ENCODE results near the gene CCDC137. TPM values are rescaled to one million over a fixed set of nuclear protein-coding genes. Genes with fewer than 3 reads are reported as not detected.

Gene CCDC137
- total RNA-seq, 3 donors from 2014 or later (not counting 1 experiment from before 2014, with no cell fraction given): 15.6 to 24.2 (median 22.1) TPM

DNA sequence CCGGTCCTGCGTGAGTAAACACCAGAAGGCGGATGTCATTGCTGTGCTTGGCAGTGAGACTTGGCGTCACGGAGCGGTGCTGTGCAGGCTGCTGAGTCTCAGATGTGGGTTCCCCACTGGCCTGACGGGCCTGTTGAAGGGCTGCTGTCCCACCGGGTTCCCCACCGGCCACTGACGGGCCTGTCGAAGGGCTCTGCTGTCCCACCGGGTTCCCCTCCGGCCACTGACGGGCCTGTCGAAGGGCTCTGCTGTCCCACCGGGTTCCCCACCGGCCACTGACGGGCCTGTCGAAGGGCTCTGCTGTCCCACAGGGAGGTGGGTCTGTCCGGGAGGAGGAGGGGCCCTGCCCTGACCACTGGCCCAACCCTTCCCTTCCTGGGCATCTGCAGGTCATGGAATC lies 20.1 kb downstream of the CCDC137 start:
- Histone ChIP-seq H3K27ac (ENCODE audit: low read length) (no peak overlapping the region), H3K27me3 (ENCODE audit: control insufficient read depth, insufficient read depth, low read length) (no peaks in the 10 kb centered on the region), H3K4me1 (ENCODE audit: control insufficient read depth, insufficient read depth, low read length) (peaks cover 30% of the 10 kb centered on the region), H3K9me3 (ENCODE audit: control insufficient read depth, insufficient read depth, low read length) (no peaks in the 10 kb centered on the region), H3K4me3 (ENCODE audit: low read length) (no peak overlapping the region), H3K36me3 (ENCODE audit: control insufficient read depth, insufficient read depth, low read length) (peaks cover 48% of the 10 kb centered on the region)
- intact Hi-C loops (cut with micrococcal nuclease): no loop called here
- TF ChIP-seq, protein P1, sequence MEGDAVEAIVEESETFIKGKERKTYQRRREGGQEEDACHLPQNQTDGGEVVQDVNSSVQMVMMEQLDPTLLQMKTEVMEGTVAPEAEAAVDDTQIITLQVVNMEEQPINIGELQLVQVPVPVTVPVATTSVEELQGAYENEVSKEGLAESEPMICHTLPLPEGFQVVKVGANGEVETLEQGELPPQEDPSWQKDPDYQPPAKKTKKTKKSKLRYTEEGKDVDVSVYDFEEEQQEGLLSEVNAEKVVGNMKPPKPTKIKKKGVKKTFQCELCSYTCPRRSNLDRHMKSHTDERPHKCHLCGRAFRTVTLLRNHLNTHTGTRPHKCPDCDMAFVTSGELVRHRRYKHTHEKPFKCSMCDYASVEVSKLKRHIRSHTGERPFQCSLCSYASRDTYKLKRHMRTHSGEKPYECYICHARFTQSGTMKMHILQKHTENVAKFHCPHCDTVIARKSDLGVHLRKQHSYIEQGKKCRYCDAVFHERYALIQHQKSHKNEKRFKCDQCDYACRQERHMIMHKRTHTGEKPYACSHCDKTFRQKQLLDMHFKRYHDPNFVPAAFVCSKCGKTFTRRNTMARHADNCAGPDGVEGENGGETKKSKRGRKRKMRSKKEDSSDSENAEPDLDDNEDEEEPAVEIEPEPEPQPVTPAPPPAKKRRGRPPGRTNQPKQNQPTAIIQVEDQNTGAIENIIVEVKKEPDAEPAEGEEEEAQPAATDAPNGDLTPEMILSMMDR (IDR thresholded peaks at IDR 0.05): no peak
- Mint-ChIP-seq H3K9me3 (no peaks in the 10 kb centered on the region), H3K27me3 (ENCODE audit: low read depth in 2 of 2) (no peaks in the 10 kb centered on the region), H3K4me3 (no peak overlapping the region), H3K36me3 (no peaks in the 10 kb centered on the region), H3K4me1 (peaks cover 18 to 46% of the 10 kb centered on the region in 2 donors), H3K27ac (peak overlapping the region in 1 of 2 donors; percentile 31)
- DNase-seq: no peak
- WGBS (ENCODE audit: insufficient coverage): 96% methylated on average over 20 of the region's 20 CpGs
- ATAC-seq: no peak

DNA sequence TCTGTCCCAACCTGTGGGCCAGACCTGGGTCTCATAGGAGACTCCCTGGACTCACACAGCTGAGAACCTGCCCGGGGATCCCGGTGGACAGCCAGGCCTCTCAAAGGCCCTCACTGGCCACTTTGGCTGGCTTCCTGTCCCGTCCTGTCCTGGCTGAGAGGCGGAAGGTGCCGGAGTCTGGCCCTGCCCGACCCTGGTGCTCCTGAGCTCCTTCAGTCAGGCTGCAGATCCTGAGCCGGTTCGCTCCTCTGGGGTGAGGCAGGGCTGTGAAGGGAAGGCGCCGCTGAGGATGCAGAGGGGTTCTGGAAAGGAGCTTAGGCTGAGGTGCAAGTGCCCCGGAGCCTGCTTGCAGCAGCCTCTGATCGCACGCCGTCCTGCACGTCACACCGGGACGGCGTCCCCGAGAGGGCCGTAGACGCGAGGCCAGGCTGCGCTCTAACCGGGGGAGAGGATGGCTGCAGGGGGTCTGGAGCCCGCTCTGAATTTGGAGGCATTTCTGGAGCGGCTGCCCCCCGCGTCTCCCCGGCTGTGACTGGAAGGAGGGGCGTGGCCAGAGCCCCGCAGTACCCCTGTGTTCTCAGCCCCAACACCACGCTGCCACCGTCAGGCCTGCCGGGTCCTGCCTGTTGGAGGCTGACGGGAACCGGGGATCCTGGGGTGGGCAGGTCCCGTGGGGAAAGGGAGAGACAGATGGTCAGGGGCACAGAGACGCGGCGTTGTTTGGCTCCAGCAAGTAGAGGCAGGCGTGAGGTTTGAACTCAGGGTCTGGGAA lies 21.4 kb downstream of the CCDC137 start:
- Mint-ChIP-seq H3K4me1 (peaks cover 18 to 40% of the 10 kb centered on the region in 2 donors), H3K27me3 (ENCODE audit: low read depth in 2 of 2) (no peaks in the 10 kb centered on the region), H3K36me3 (no peaks in the 10 kb centered on the region), H3K27ac (no peak overlapping the region), H3K4me3 (no peak overlapping the region), H3K9me3 (no peaks in the 10 kb centered on the region)
- TF ChIP-seq, protein P1 (IDR thresholded peaks at IDR 0.05): no peak
- Histone ChIP-seq H3K27ac (ENCODE audit: low read length) (no peak overlapping the region), H3K4me1 (ENCODE audit: control insufficient read depth, insufficient read depth, low read length) (peaks cover 21% of the 10 kb centered on the region), H3K36me3 (ENCODE audit: control insufficient read depth, insufficient read depth, low read length) (peaks cover 58% of the 10 kb centered on the region), H3K4me3 (ENCODE audit: low read length) (no peak overlapping the region), H3K9me3 (ENCODE audit: control insufficient read depth, insufficient read depth, low read length) (no peaks in the 10 kb centered on the region), H3K27me3 (ENCODE audit: control insufficient read depth, insufficient read depth, low read length) (no peaks in the 10 kb centered on the region)
- intact Hi-C loops (cut with micrococcal nuclease): no loop called here
- ATAC-seq (no peak), DNase-seq (no peak)
- WGBS (ENCODE audit: insufficient coverage): 96% methylated on average over 41 of the region's 41 CpGs

DNA sequence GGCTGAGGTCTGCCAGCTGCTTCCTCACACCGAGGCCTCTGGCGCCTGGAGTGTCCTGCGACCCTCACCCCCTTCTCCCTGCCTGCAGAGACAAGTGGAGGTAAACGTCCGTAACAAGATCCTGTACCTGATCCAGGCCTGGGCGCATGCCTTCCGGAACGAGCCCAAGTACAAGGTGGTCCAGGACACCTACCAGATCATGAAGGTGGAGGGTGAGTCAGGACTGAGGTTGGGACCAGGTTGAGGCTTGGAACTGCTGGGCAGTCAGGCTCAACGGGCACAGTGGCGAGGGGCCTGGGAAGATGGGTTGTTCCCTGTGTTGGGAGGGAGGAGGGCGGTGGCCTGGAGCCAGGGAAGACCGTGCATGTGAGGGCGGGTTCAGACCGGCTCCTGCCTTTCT lies 22.1 kb downstream of the CCDC137 start:
- Mint-ChIP-seq H3K4me3 (no peak overlapping the region), H3K9me3 (no peaks in the 10 kb centered on the region), H3K36me3 (no peaks in the 10 kb centered on the region), H3K27ac (no peak overlapping the region), H3K4me1 (peaks cover 18 to 38% of the 10 kb centered on the region in 2 donors), H3K27me3 (ENCODE audit: low read depth in 2 of 2) (no peaks in the 10 kb centered on the region)
- WGBS (ENCODE audit: insufficient coverage): 95% methylated on average over 14 of the region's 14 CpGs
- Histone ChIP-seq H3K4me1 (ENCODE audit: control insufficient read depth, insufficient read depth, low read length) (peaks cover 18% of the 10 kb centered on the region), H3K4me3 (ENCODE audit: low read length) (no peak overlapping the region), H3K9me3 (ENCODE audit: control insufficient read depth, insufficient read depth, low read length) (no peaks in the 10 kb centered on the region), H3K27me3 (ENCODE audit: control insufficient read depth, insufficient read depth, low read length) (no peaks in the 10 kb centered on the region), H3K36me3 (ENCODE audit: control insufficient read depth, insufficient read depth, low read length) (peaks cover 63% of the 10 kb centered on the region), H3K27ac (ENCODE audit: low read length) (no peak overlapping the region)
- intact Hi-C loops (cut with micrococcal nuclease): no loop called here
- DNase-seq (no peak), ATAC-seq (no peak)
- TF ChIP-seq, protein P1 (IDR thresholded peaks at IDR 0.05): no peak

DNA sequence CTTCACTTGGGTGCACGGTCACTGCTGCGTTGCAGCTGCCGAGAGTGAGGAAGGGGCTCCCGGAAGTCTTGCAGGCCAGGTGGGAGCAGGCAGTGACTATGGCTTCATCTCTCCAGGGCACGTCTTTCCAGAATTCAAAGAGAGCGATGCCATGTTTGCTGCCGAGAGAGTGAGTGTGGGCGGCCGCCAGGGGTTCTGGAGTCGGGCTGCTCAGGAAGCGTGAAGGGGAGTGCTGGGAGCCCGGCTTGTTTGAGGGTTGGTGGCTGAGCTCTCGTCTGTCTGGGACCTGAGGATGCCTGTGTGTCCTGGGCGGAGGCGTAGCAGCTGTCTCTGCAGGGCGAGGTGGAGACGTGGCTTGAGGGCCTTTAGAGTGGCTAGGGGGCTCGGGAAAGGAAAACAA lies 23.5 kb downstream of the CCDC137 start:
- H3K9me3 ChIP-seq (ENCODE audit: control insufficient read depth, insufficient read depth, low read length): no peaks in the 10 kb centered on the region
- H3K27me3 ChIP-seq (ENCODE audit: control insufficient read depth, insufficient read depth, low read length): no peaks in the 10 kb centered on the region
- ATAC-seq: no peak
- no peak overlapping the region for H3K4me3 ChIP-seq (ENCODE audit: low read length)
- H3K27ac ChIP-seq (ENCODE audit: low read length): no peak overlapping the region
- peaks cover 77% of the 10 kb centered on the region for H3K36me3 ChIP-seq (ENCODE audit: control insufficient read depth, insufficient read depth, low read length)
- Mint-ChIP-seq H3K27me3 (ENCODE audit: low read depth in 2 of 2) (no peaks in the 10 kb centered on the region), H3K27ac (no peak overlapping the region), H3K36me3 (no peaks in the 10 kb centered on the region), H3K4me1 (peaks cover 11 to 31% of the 10 kb centered on the region in 2 donors), H3K9me3 (no peaks in the 10 kb centered on the region), H3K4me3 (no peak overlapping the region)
- TF ChIP-seq, protein P1 (IDR thresholded peaks at IDR 0.05): no peak
- 94% methylated on average over 18 of the region's 18 CpGs for WGBS (ENCODE audit: insufficient coverage)
- intact Hi-C loops (cut with micrococcal nuclease): no loop called here
- DNase-seq: no peak
- H3K4me1 ChIP-seq (ENCODE audit: control insufficient read depth, insufficient read depth, low read length): peaks cover 9% of the 10 kb centered on the region

Data from natural killer cell (primary cell).